ENCODE measurements around the gene ZBTB7C. TPM values are rescaled to one million over a fixed set of nuclear protein-coding genes. Genes with fewer than 3 reads are reported as not detected.

ZBTB7C gene
- total RNA-seq, 3 donors from 2014 or later (not counting 1 experiment from before 2014, with no cell fraction given), result 0.07 TPM; not detected in 2

GRCh38 chr18:48398074-48398473, 11.1 kb downstream of the ZBTB7C start:
- H3K27me3 ChIP-seq (ENCODE audit: control insufficient read depth, insufficient read depth, low read length), result no peaks in the 10 kb centered on the region
- Mint-ChIP-seq H3K36me3 (no peaks in the 10 kb centered on the region), H3K4me1 (no peaks in the 10 kb centered on the region), H3K27me3 (ENCODE audit: low read depth in 2 of 2) (peaks cover 46 to 71% of the 10 kb centered on the region in 2 donors), H3K9me3 (no peaks in the 10 kb centered on the region), H3K27ac (no peak overlapping the region), H3K4me3 (no peak overlapping the region)
- H3K4me1 ChIP-seq (ENCODE audit: control insufficient read depth, insufficient read depth, low read length), result no peaks in the 10 kb centered on the region
- no peaks in the 10 kb centered on the region for H3K36me3 ChIP-seq (ENCODE audit: control insufficient read depth, insufficient read depth, low read length)
- no peak for TF ChIP-seq CTCF (IDR thresholded peaks at IDR 0.05)
- no peak overlapping the region for H3K27ac ChIP-seq (ENCODE audit: low read length)
- DNase-seq (no peak), ATAC-seq (peak in 1 of 3 donors; percentile 28)
- no peak overlapping the region for H3K4me3 ChIP-seq (ENCODE audit: low read length)
- WGBS (ENCODE audit: insufficient coverage), result 57% methylated on average over 4 of the region's 4 CpGs
- H3K9me3 ChIP-seq (ENCODE audit: control insufficient read depth, insufficient read depth, low read length), result no peaks in the 10 kb centered on the region
- intact Hi-C loops (cut with micrococcal nuclease), result no loop called here

- no peaks in the 10 kb centered on the region for H3K9me3 ChIP-seq (ENCODE audit: control insufficient read depth, insufficient read depth, low read length)
- Mint-ChIP-seq H3K4me3 (no peak overlapping the region), H3K27ac (no peak overlapping the region), H3K9me3 (no peaks in the 10 kb centered on the region), H3K36me3 (no peaks in the 10 kb centered on the region), H3K27me3 (ENCODE audit: low read depth in 2 of 2) (peaks cover 46 to 66% of the 10 kb centered on the region in 2 donors), H3K4me1 (no peaks in the 10 kb centered on the region)
- TF ChIP-seq CTCF (IDR thresholded peaks at IDR 0.05), result no peak
- H3K27ac ChIP-seq (ENCODE audit: low read length), result no peak overlapping the region
- no peaks in the 10 kb centered on the region for H3K4me1 ChIP-seq (ENCODE audit: control insufficient read depth, insufficient read depth, low read length)
- H3K27me3 ChIP-seq (ENCODE audit: control insufficient read depth, insufficient read depth, low read length), result no peaks in the 10 kb centered on the region
- no peak for DNase-seq
- 57% methylated on average over 4 of the region's 4 CpGs for WGBS (ENCODE audit: insufficient coverage)
- ATAC-seq, result no peak
- no peak overlapping the region for H3K4me3 ChIP-seq (ENCODE audit: low read length)
- intact Hi-C loops (cut with micrococcal nuclease), result no loop called here
- H3K36me3 ChIP-seq (ENCODE audit: control insufficient read depth, insufficient read depth, low read length), result no peaks in the 10 kb centered on the region
These were observed 12.2 kb downstream of the ZBTB7C start for GRCh38 chr18:48397021-48397420.

GRCh38 chr18:48396561-48396960, 12.6 kb downstream of the ZBTB7C start:
- H3K27ac ChIP-seq (ENCODE audit: low read length), result no peak overlapping the region
- intact Hi-C loops (cut with micrococcal nuclease), result no loop called here

More at GRCh38 chr18:48396561-48396960, 12.6 kb downstream of the ZBTB7C start:
- 61% methylated on average over 4 of the region's 5 CpGs for WGBS (ENCODE audit: insufficient coverage)
- no peaks in the 10 kb centered on the region for H3K4me1 ChIP-seq (ENCODE audit: control insufficient read depth, insufficient read depth, low read length)
- no peak for ATAC-seq
- Mint-ChIP-seq H3K4me3 (no peak overlapping the region), H3K36me3 (no peaks in the 10 kb centered on the region), H3K4me1 (no peaks in the 10 kb centered on the region), H3K27ac (no peak overlapping the region), H3K9me3 (no peaks in the 10 kb centered on the region), H3K27me3 (ENCODE audit: low read depth in 2 of 2) (peaks cover 43 to 66% of the 10 kb centered on the region in 2 donors)
- DNase-seq, result no peak
- no peak for TF ChIP-seq CTCF (IDR thresholded peaks at IDR 0.05)
- H3K36me3 ChIP-seq (ENCODE audit: control insufficient read depth, insufficient read depth, low read length), result no peaks in the 10 kb centered on the region
- no peaks in the 10 kb centered on the region for H3K9me3 ChIP-seq (ENCODE audit: control insufficient read depth, insufficient read depth, low read length)
- no peaks in the 10 kb centered on the region for H3K27me3 ChIP-seq (ENCODE audit: control insufficient read depth, insufficient read depth, low read length)
- H3K4me3 ChIP-seq (ENCODE audit: low read length), result no peak overlapping the region
